Measurements from ENCODE around the gene NRAP.
A peak's percentile ranks its signal among the peaks of the same experiment; 100 is the strongest.

NRAP gene

GRCh38 chr10:113589201-113589770, 74.6 kb downstream of the NRAP start:
- no peak for DNase-seq (ENCODE audit: low read depth)
- no peak overlapping the region for H3K4me3 ChIP-seq (ENCODE audit: control insufficient read depth, low read depth, low read length)
- TF ChIP-seq, protein P1, sequence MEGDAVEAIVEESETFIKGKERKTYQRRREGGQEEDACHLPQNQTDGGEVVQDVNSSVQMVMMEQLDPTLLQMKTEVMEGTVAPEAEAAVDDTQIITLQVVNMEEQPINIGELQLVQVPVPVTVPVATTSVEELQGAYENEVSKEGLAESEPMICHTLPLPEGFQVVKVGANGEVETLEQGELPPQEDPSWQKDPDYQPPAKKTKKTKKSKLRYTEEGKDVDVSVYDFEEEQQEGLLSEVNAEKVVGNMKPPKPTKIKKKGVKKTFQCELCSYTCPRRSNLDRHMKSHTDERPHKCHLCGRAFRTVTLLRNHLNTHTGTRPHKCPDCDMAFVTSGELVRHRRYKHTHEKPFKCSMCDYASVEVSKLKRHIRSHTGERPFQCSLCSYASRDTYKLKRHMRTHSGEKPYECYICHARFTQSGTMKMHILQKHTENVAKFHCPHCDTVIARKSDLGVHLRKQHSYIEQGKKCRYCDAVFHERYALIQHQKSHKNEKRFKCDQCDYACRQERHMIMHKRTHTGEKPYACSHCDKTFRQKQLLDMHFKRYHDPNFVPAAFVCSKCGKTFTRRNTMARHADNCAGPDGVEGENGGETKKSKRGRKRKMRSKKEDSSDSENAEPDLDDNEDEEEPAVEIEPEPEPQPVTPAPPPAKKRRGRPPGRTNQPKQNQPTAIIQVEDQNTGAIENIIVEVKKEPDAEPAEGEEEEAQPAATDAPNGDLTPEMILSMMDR (conservative IDR thresholded peaks at IDR 0.05; ENCODE audit: control insufficient read depth, insufficient read depth, low read depth, low read length) = no peak

DNA sequence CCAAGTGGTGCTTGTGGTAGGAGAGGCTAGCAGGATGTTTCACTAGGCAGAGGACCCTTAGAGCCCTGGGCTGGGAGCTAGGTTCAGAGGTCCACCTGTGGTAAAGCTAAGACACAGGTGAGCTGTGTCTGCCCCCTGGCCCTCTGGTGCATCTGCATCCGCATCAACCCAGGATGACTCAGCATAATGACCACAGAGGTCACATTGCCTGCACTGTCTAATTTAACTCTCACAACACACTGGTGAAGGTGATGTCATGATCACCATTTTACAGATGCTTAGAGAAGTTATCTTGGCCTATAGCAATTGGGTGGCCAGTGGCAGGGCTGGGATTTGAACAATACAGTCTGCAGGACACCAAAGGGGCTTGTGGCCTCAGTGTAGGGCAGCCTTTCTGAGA, 77.9 kb downstream of the NRAP start:
- peak; percentile 22 for DNase-seq (ENCODE audit: low read depth)
- H3K4me3 ChIP-seq (ENCODE audit: control insufficient read depth, low read depth, low read length) = no peak overlapping the region
- TF ChIP-seq, protein P1 (conservative IDR thresholded peaks at IDR 0.05; ENCODE audit: control insufficient read depth, insufficient read depth, low read depth, low read length) = no peak

DNA sequence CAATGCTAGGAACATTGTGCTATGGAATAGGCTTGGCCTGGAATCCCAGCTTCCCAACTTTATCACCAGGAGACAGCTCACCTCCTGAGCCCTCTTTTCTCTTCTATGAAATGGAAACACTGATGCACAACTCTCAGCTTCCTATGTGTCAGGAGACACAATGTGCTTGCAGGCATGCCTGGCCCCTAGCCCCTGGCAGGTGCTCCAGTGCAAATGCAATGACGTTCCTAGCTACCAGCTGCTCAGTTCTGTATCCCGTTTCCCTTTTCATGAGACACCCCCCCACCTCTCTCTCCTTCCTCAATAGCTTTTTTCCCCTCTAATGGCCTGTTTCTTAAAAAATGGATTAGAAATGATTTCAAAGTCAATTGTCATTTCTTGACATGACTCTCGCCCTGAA, 80.3 kb downstream of the NRAP start:
- DNase-seq (ENCODE audit: low read depth) = no peak
- no peak overlapping the region for H3K4me3 ChIP-seq (ENCODE audit: control insufficient read depth, low read depth, low read length)
- TF ChIP-seq, protein P1 (conservative IDR thresholded peaks at IDR 0.05; ENCODE audit: control insufficient read depth, insufficient read depth, low read depth, low read length) = no peak

DNA sequence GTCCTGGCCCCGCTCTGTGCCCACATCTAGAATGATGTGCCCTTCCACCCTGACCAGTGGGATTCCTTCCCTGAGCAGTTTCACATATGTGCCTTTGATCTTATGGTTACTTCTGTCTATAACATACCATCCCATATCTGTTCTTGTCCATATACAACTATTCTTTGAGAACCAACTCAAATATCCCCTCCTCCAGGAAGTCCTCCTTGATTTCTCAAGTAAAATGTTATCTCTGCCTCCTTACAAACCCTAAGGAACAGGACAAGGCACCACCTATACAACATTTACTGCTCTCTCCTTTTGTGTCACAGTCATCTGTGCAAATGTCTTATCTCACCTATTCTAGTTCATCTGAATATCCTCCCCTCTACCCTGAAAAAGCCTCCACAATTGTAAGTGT, 82.7 kb downstream of the NRAP start:
- no peak for DNase-seq (ENCODE audit: low read depth)
- H3K4me3 ChIP-seq (ENCODE audit: control insufficient read depth, low read depth, low read length) = no peak overlapping the region
- TF ChIP-seq, protein P1 (conservative IDR thresholded peaks at IDR 0.05; ENCODE audit: control insufficient read depth, insufficient read depth, low read depth, low read length) = no peak

DNA sequence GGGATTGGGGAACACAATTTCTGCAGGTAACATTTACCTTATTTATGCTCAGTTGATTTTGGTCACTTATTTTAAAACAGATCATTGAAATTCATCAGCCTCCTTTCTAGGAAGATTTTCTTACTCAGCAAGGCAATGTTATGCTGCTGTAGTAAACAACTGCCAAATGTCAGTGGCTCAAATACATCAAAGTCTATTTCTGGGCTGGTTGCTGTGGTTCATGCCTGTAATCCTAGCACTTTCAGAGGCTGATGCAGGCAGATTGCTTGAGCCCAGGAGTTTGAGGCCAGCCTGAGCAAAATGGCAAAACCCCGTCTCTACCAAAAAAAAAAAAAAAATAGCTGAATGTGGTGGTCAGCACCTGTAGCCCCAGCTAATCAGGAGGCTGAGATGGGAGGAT, 85.1 kb downstream of the NRAP start:
- no peak for DNase-seq (ENCODE audit: low read depth)
- H3K4me3 ChIP-seq (ENCODE audit: control insufficient read depth, low read depth, low read length) = no peak overlapping the region
- TF ChIP-seq, protein P1 (conservative IDR thresholded peaks at IDR 0.05; ENCODE audit: control insufficient read depth, insufficient read depth, low read depth, low read length) = no peak

- peak; percentile 17 for DNase-seq (ENCODE audit: low read depth)
- no peak overlapping the region for H3K4me3 ChIP-seq (ENCODE audit: control insufficient read depth, low read depth, low read length)
- TF ChIP-seq, protein P1 (conservative IDR thresholded peaks at IDR 0.05; ENCODE audit: control insufficient read depth, insufficient read depth, low read depth, low read length) = no peak
These were observed 87.0 kb downstream of the NRAP start for GRCh38 chr10:113576852-113577251.

DNA sequence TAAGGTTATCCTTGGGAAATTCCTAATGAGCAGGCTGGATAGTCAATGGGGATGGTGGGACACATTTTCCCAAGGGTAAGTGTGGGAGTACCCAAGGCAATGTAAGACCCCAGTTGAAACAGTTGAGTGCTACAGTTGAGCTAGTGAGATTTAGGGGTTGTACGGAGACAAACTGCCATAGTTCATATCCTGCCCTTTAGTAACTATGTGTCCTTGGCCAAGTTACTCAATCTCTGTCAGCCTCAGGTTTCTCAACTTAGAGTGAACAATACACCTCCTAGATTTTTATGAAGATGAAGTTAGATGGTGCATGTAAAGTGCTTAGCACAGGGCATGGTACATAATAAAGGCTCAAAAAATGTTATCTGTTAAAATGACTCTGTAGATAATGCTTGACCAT, 90.5 kb downstream of the NRAP start:
- H3K4me3 ChIP-seq (ENCODE audit: control insufficient read depth, low read depth, low read length) = no peak overlapping the region
- DNase-seq (ENCODE audit: low read depth) = no peak
- TF ChIP-seq, protein P1 (conservative IDR thresholded peaks at IDR 0.05; ENCODE audit: control insufficient read depth, insufficient read depth, low read depth, low read length) = no peak
